ENCODE measurements around the gene INTS3.
A peak's percentile ranks its signal among the peaks of the same experiment; 100 is the strongest.
"Not testable (repeated sequence)": the region's sequence is repeated elsewhere in the genome, so short reads cannot be mapped to it uniquely, and the experiment has no call there.

The INTS3 gene

GRCh38 chr1:153777648-153778047, 49.8 kb downstream of the INTS3 start:
- no peak for DNase-seq (ENCODE audit: low spot score)

GRCh38 chr1:153778051-153778823, 50.4 kb downstream of the INTS3 start:
- no peak for DNase-seq (ENCODE audit: low spot score)

GRCh38 chr1:153778824-153779519, 51.1 kb downstream of the INTS3 start:
- DNase-seq (ENCODE audit: low spot score), result no peak

GRCh38 chr1:153779781-153780541, 52.1 kb downstream of the INTS3 start:
- no peak for DNase-seq (ENCODE audit: low spot score)

- DNase-seq (ENCODE audit: low spot score), result no peak
These were observed 52.7 kb downstream of the INTS3 start for GRCh38 chr1:153780551-153780950.

GRCh38 chr1:153782648-153783047, 54.8 kb downstream of the INTS3 start:
- DNase-seq (ENCODE audit: low spot score), result not testable (repeated sequence)

GRCh38 chr1:153783233-153784190, 55.7 kb downstream of the INTS3 start:
- DNase-seq (ENCODE audit: low spot score), result peak; percentile 94

GRCh38 chr1:153786038-153786790, 58.4 kb downstream of the INTS3 start:
- DNase-seq (ENCODE audit: low spot score), result no peak

- DNase-seq (ENCODE audit: low spot score), result no peak
These were observed 61.7 kb downstream of the INTS3 start for GRCh38 chr1:153789478-153790034.

- DNase-seq (ENCODE audit: low spot score), result no peak
These were observed 62.6 kb downstream of the INTS3 start for GRCh38 chr1:153790313-153790965.

- no peak for DNase-seq (ENCODE audit: low spot score)
These were observed 63.3 kb downstream of the INTS3 start for GRCh38 chr1:153790966-153791647.

GRCh38 chr1:153791648-153792253, 63.9 kb downstream of the INTS3 start:
- DNase-seq (ENCODE audit: low spot score), result no peak

- no peak for DNase-seq (ENCODE audit: low spot score)
These were observed 64.8 kb downstream of the INTS3 start for GRCh38 chr1:153792631-153793041.

GRCh38 chr1:153793261-153793972, 65.6 kb downstream of the INTS3 start:
- no peak for DNase-seq (ENCODE audit: low spot score)

GRCh38 chr1:153793973-153794615, 66.2 kb downstream of the INTS3 start:
- DNase-seq (ENCODE audit: low spot score), result no peak

GRCh38 chr1:153794624-153795329, 66.9 kb downstream of the INTS3 start:
- DNase-seq (ENCODE audit: low spot score), result peak; percentile 89

- DNase-seq (ENCODE audit: low spot score), result peak; percentile 45
These were observed 67.5 kb downstream of the INTS3 start for GRCh38 chr1:153795330-153795837.
